DMS153 (cell line): ENCODE results near the gene CENPO.
A peak's percentile ranks its signal among the peaks of the same experiment; 100 is the strongest.
"Not testable (repeated sequence)": the region's sequence is repeated elsewhere in the genome, so short reads cannot be mapped to it uniquely, and the experiment has no call there.

ENCODE experiments used
- DNase-seq: peaks from one replicate; lab custom pipeline; 2025; lab: John Stamatoyannopoulos, UW

The CENPO gene

GRCh38 chr2:24788816-24789215 is 4.4 kb upstream of the CENPO start:
- no peak for DNase-seq

- DNase-seq, result no peak
These were observed 1.8 kb upstream of the CENPO start for GRCh38 chr2:24791452-24791851.

- no peak for DNase-seq
These were observed 717 bp upstream of the CENPO start for GRCh38 chr2:24792542-24792873.

- DNase-seq, result no peak
These were observed 673 bp downstream of the CENPO start for GRCh38 chr2:24793761-24794435.

- no peak for DNase-seq
These were observed 4.4 kb downstream of the CENPO start for GRCh38 chr2:24797644-24798043.

GRCh38 chr2:24800487-24800886 is 7.3 kb downstream of the CENPO start:
- not testable (repeated sequence) for DNase-seq

GRCh38 chr2:24805811-24806660 is 12.8 kb downstream of the CENPO start:
- not testable (repeated sequence) for DNase-seq

GRCh38 chr2:24806661-24807036 is 13.4 kb downstream of the CENPO start:
- no peak for DNase-seq

- DNase-seq, result no peak
These were observed 16.2 kb downstream of the CENPO start for GRCh38 chr2:24809316-24810007.

GRCh38 chr2:24813691-24814137 is 20.5 kb downstream of the CENPO start:
- DNase-seq, result no peak

GRCh38 chr2:24814516-24814915 is 21.3 kb downstream of the CENPO start:
- DNase-seq, result no peak

- no peak for DNase-seq
These were observed 21.9 kb downstream of the CENPO start for GRCh38 chr2:24815171-24815570.

- no peak for DNase-seq
These were observed 23.2 kb downstream of the CENPO start for GRCh38 chr2:24816404-24816803.

- no peak for DNase-seq
These were observed 23.7 kb downstream of the CENPO start for GRCh38 chr2:24816884-24817283.

GRCh38 chr2:24818721-24819167 is 25.5 kb downstream of the CENPO start:
- no peak for DNase-seq

GRCh38 chr2:24819442-24820174 is 26.4 kb downstream of the CENPO start:
- DNase-seq, result no peak

- DNase-seq, result no peak
These were observed 26.9 kb downstream of the CENPO start for GRCh38 chr2:24820175-24820513.

- no peak for DNase-seq
These were observed 27.6 kb downstream of the CENPO start for GRCh38 chr2:24820598-24821432.

GRCh38 chr2:24821433-24821891 is 28.2 kb downstream of the CENPO start:
- no peak for DNase-seq

- peak; percentile 18 for DNase-seq
These were observed 29.0 kb downstream of the CENPO start for GRCh38 chr2:24822049-24822706.
